ENCODE results near the gene ESAM. TPM values are rescaled to one million over a fixed set of nuclear protein-coding genes. Genes with fewer than 3 reads are reported as not detected.

The ESAM gene
- total RNA-seq, 1 experiment from 2014 or later, result 5.3 TPM

GRCh38 chr11:124763156-124763947 lies 1.3 kb upstream of the ESAM start:
- Histone ChIP-seq H3K4me3 (ENCODE audit: low read depth, low read length) (peak overlapping the region; percentile 52), H3K4me1 (peaks cover 18% of the 10 kb centered on the region), H3K9me3 (no peaks in the 10 kb centered on the region), H3K27me3 (replicated peaks; ENCODE audit: control insufficient read depth, insufficient read depth, low read length) (no peaks in the 10 kb centered on the region), H3K36me3 (ENCODE audit: control insufficient read depth, insufficient read depth, low read length) (no peaks in the 10 kb centered on the region)
- BruUV-seq (replicated peaks), result no TSS peak
- Mint-ChIP-seq H3K27me3 (ENCODE audit: insufficient read depth, unreplicated experiment) (no peaks in the 10 kb centered on the region), H3K36me3 (ENCODE audit: insufficient read depth, unreplicated experiment) (peaks cover 29% of the 10 kb centered on the region), H3K4me1 (ENCODE audit: low read depth, unreplicated experiment) (peaks cover 10% of the 10 kb centered on the region), H3K9me3 (ENCODE audit: unreplicated experiment) (no peaks in the 10 kb centered on the region), H3K27ac (ENCODE audit: unreplicated experiment) (peak overlapping the region; percentile 17), H3K4me3 (ENCODE audit: unreplicated experiment) (peak overlapping the region; percentile 72)
- ChIA-PET CTCF (interaction anchor here (0.6 to 3.8 kb wide), 33 partner anchors 10 to 1761 kb away, joined by 3 to 50 read pairs (median 5); partner anchors contain the start of genes NRGN, SIAE, SPA17 and VSIG2), POLR2A (interaction anchor here (1.2 kb wide), 1 partner anchor 90 kb away, joined by 3 read pairs; no protein-coding TSS in a partner anchor)
- intact Hi-C loops (cut with micrococcal nuclease; ENCODE audit: unreplicated experiment), result loop anchor here (1.0 to 2.0 kb wide), 8 partner anchors 15 to 361 kb away; partner anchors contain the start of genes SIAE and SPA17
- peak; percentile 93 to 95 for DNase-seq
- peak; percentile 94 to 96 for TF ChIP-seq CTCF (IDR thresholded peaks at IDR 0.05; ENCODE audit: insufficient read depth in 1 of 2, low read depth in 1 of 2, low read length in 1 of 2, severe bottlenecking in 1 of 2, unreplicated experiment in 1 of 2)

GRCh38 chr11:124762624-124763155 lies 600 bp upstream of the ESAM start:
- Histone ChIP-seq H3K36me3 (ENCODE audit: control insufficient read depth, insufficient read depth, low read length) (no peaks in the 10 kb centered on the region), H3K4me1 (peaks cover 24% of the 10 kb centered on the region), H3K4me3 (ENCODE audit: low read depth, low read length) (peak overlapping the region; percentile 52), H3K9me3 (no peaks in the 10 kb centered on the region), H3K27me3 (replicated peaks; ENCODE audit: control insufficient read depth, insufficient read depth, low read length) (no peaks in the 10 kb centered on the region)
- Mint-ChIP-seq H3K36me3 (ENCODE audit: insufficient read depth, unreplicated experiment) (peaks cover 23% of the 10 kb centered on the region), H3K27ac (ENCODE audit: unreplicated experiment) (peak overlapping the region; percentile 17), H3K4me3 (ENCODE audit: unreplicated experiment) (peak overlapping the region; percentile 72), H3K27me3 (ENCODE audit: insufficient read depth, unreplicated experiment) (no peaks in the 10 kb centered on the region), H3K9me3 (ENCODE audit: unreplicated experiment) (no peaks in the 10 kb centered on the region), H3K4me1 (ENCODE audit: low read depth, unreplicated experiment) (peaks cover 10% of the 10 kb centered on the region)
- BruUV-seq (replicated peaks), result no TSS peak
- intact Hi-C loops (cut with micrococcal nuclease; ENCODE audit: unreplicated experiment), result loop anchor here (1.0 to 2.0 kb wide), 9 partner anchors 15 to 360 kb away; partner anchors contain the start of genes SIAE and SPA17
- POLR2A ChIA-PET, result interaction anchor here (1.2 kb wide), 1 partner anchor 90 kb away, joined by 3 read pairs; no protein-coding TSS in a partner anchor
- TF ChIP-seq CTCF (IDR thresholded peaks at IDR 0.05; ENCODE audit: insufficient read depth in 1 of 2, low read depth in 1 of 2, low read length in 1 of 2, severe bottlenecking in 1 of 2, unreplicated experiment in 1 of 2), result no peak
- peak; percentile 66 to 76 for DNase-seq
- CTCF ChIA-PET, result interaction anchor here (1.0 to 3.8 kb wide), 25 partner anchors 10 to 140 kb away, joined by 3 to 50 read pairs (median 6); partner anchors contain the start of genes NRGN, SIAE, SPA17 and VSIG2
